K562 (cell line): Measurements from ENCODE around the gene CDCA5. TPM values are rescaled to one million over a fixed set of nuclear protein-coding genes. Genes with fewer than 3 reads are reported as not detected.

Experiments
- ATF1 ChIP-seq, 2 experiments: fragments of 450-650 bp in 1 of 2; IDR thresholded peaks; 2 replicates each; pipeline ENCODE4 v1.6.1; 2016; ENCODE audit warnings: missing compliant biosample characterization in 1 of 2, missing genetic modification characterization in 1 of 2
- C11orf30 ChIP-seq: fragments of 450-650 bp; IDR thresholded peaks from 2 replicates; pipeline ENCODE4 v1.6.1; 2016; ENCODE audit warnings: low read depth, mild to moderate bottlenecking
- CBFA2T3 ChIP-seq: fragments of 450-650 bp; IDR thresholded peaks from 2 replicates; pipeline ENCODE4 v1.6.1; 2017
- CBX1 ChIP-seq: sonication (generic); IDR thresholded peaks from 2 replicates; pipeline ENCODE4 v1.6.1; 2016; ENCODE audit warnings: antibody characterized with exemption, low read depth, mild to moderate bottlenecking
- ERF ChIP-seq: fragments of 450-650 bp; formaldehyde crosslinking; IDR thresholded peaks from 2 replicates; pipeline ENCODE4 v1.4.0; 2020; ENCODE audit warnings: mild to moderate bottlenecking, mixed read lengths
- ETV6 ChIP-seq, 3 experiments: fragments of 150-350 bp in 1 of 3; sonication (generic) in 1 of 3; formaldehyde crosslinking in 1 of 3; IDR thresholded peaks; 2 replicates each; pipeline versions ENCODE4 v1.6.1 to v1.8.0; 2014 to 2022; ENCODE audit warnings: borderline replicate concordance in 2 of 3, low read depth in 2 of 3, antibody characterized with exemption in 1 of 3, low read length in 1 of 3, mild to moderate bottlenecking in 1 of 3, missing genetic modification reagents in 1 of 3
- FOXK1 ChIP-seq: sonication (generic); formaldehyde crosslinking; IDR thresholded peaks from 2 replicates; pipeline ENCODE4 v1.8.0; 2022; ENCODE audit warnings: missing genetic modification reagents, mild to moderate bottlenecking, borderline replicate concordance
- HBP1 ChIP-seq: fragments of 450-650 bp; formaldehyde crosslinking; IDR thresholded peaks from 2 replicates; pipeline ENCODE4 v1.4.0; 2022; ENCODE audit warnings: missing genetic modification characterization
- HINFP ChIP-seq: fragments of 450-650 bp; conservative IDR thresholded peaks from 2 replicates; pipeline ENCODE4 v1.6.1; 2016; ENCODE audit warnings: missing genetic modification characterization, low read depth, mild to moderate bottlenecking, control low read depth, missing compliant biosample characterization
- MLX ChIP-seq, 2 experiments: fragments of 450-650 bp in 1 of 2; sonication (generic) in 1 of 2; formaldehyde crosslinking; conservative IDR thresholded peaks; 2 replicates each; pipeline versions ENCODE4 v1.4.0 to v1.8.1; 2020 to 2022; ENCODE audit warnings: mild to moderate bottlenecking in 1 of 2, missing genetic modification reagents in 1 of 2
- NR3C1 ChIP-seq: sonication (generic); formaldehyde crosslinking; IDR thresholded peaks from 2 replicates; pipeline ENCODE4 v1.8.1; 2022; ENCODE audit warnings: missing genetic modification reagents
- NUFIP1 ChIP-seq: fragments of 450-650 bp; IDR thresholded peaks from 2 replicates; pipeline ENCODE4 v1.6.1; 2018; ENCODE audit not compliant: partially characterized antibody
- SMARCA4 ChIP-seq: fragments of 450-650 bp; IDR thresholded peaks from 2 replicates; pipeline ENCODE4 v1.6.1; 2016
- ZBTB2 ChIP-seq: fragments of 450-650 bp; IDR thresholded peaks from 2 replicates; pipeline ENCODE4 v1.6.1; 2016; ENCODE audit warnings: antibody characterized with exemption
- ZBTB7A ChIP-seq: IDR thresholded peaks from 2 replicates; pipeline ENCODE4 v1.6.1; 2011; ENCODE audit warnings: low read depth, mild to moderate bottlenecking, low read length, moderate library complexity, borderline replicate concordance; ENCODE audit not compliant: control insufficient read depth
- ZFPM2 ChIP-seq: fragments of 250-450 bp; sonication (Bioruptor Pico); IDR thresholded peaks from 2 replicates; pipeline ENCODE4 v1.5.1; 2022; ENCODE audit warnings: mild to moderate bottlenecking
- ZNF263 ChIP-seq: sonication (generic); formaldehyde crosslinking; IDR thresholded peaks from 2 replicates; pipeline ENCODE4 v1.8.0; 2022; ENCODE audit warnings: mild to moderate bottlenecking, missing genetic modification reagents, borderline replicate concordance
- ZNF408 ChIP-seq: fragments of 250-450 bp; sonication (Bioruptor Pico); IDR thresholded peaks from 2 replicates; pipeline ENCODE4 v1.4.0; 2020; ENCODE audit warnings: low read depth, mild to moderate bottlenecking, moderate library complexity
- ZNF41 ChIP-seq: fragments of 250-450 bp; sonication (Bioruptor Pico); conservative IDR thresholded peaks from 2 replicates; pipeline ENCODE4 v1.4.0; 2020; ENCODE audit warnings: mild to moderate bottlenecking
- ZNF431 ChIP-seq: sonication (generic); formaldehyde crosslinking; IDR thresholded peaks from 2 replicates; pipeline ENCODE4 v1.8.0; 2022; ENCODE audit warnings: mild to moderate bottlenecking, missing genetic modification reagents
- polyA plus RNA-seq, 8 experiments: library from polyadenylated mRNA; depleted of rRNA in 4 of 8; stranded (reverse) in 5 of 8; unstranded in 3 of 8; fragments of >200 nt; fragmentation: Nextera tagmentation in 2 of 8; fragmentation: Illumina TruSeq in 1 of 8; extraction: Ambion mirVana in 2 of 8; extraction: Trizol in 1 of 8; gene quantifications; 2 replicates each; pipeline versions ENCODE4 v1.2.1 to v1.2.3, GENCODE V29; 2011 to 2014; ENCODE audit warnings: inconsistent platforms in 1 of 8, missing spikeins in 1 of 8
- total RNA-seq, 7 experiments: library from RNA; depleted of rRNA in 6 of 7; stranded (reverse); fragments of >200 nt in 6 of 7; fragmentation: Illumina TruSeq in 2 of 7; extraction: Trizol in 2 of 7; gene quantifications; 2 replicates each; pipeline versions ENCODE4 v1.2.1 to v1.2.3, GENCODE V29; 2011 to 2021; ENCODE audit warnings: low replicate concordance in 1 of 7

Gene CDCA5
- total and polyA plus RNA-seq, 9 of the 15 experiments (the other 6 are each of a cell fraction or from before 2014, with no cell fraction given) = 18.9 to 94.3 (median 64.6) TPM

GRCh38 chr11:65121865-65122696 is 38.2 kb upstream of the CDCA5 start, which contains the start of the genes FAU and MRPL49 (continued):
- TF ChIP-seq ZBTB2 (peak; percentile 91), ZNF431 (CRISPR knock-in tag) (no peak), NR3C1 (CRISPR knock-in tag) (no peak), HINFP (tag) (no peak), HBP1 (CRISPR knock-in tag) (no peak), ZNF41 (CRISPR knock-in tag) (no peak), ZNF263 (CRISPR knock-in tag) (no peak; the same call in none of the 2 replicates), NUFIP1 (no peak), ZFPM2 (CRISPR knock-in tag) (no peak), CBX1 (peak; percentile 78), ERF (CRISPR knock-in tag) (no peak), ZNF408 (no peak), C11orf30 (peak; percentile 96), CBFA2T3 (no peak), ZBTB7A (peak; percentile 58; the same call in 1 of the 2 replicates), FOXK1 (CRISPR knock-in tag) (no peak), ETV6 (IDR thresholded peaks at IDR 0.05; ENCODE audit: borderline replicate concordance in 1 of 2, low read depth in 2 of 2, low read length in 1 of 2) (no peak), ETV6 (CRISPR knock-in tag; IDR thresholded peaks at IDR 0.05; ENCODE audit: borderline replicate concordance) (no peak), MLX (CRISPR knock-in tag; conservative IDR thresholded peaks at IDR 0.05) (no peak), ATF1 (CRISPR knock-in tag; IDR thresholded peaks at IDR 0.05) (peak; percentile 94), ATF1 (tag; IDR thresholded peaks at IDR 0.05) (peak; percentile 99), SMARCA4 (no peak)
